Mesenchymal stem cell (in vitro differentiated cells and primary cell): Measurements from ENCODE around the gene METTL26.

Experiments used
- DNase-seq: peaks from one replicate; pipeline ENCODE4 v3.0.0-alpha.2; 2013
- H2AFZ ChIP-seq: one replicate; pipeline ENCODE4 v1.6.1; 2013; ENCODE audit warnings: low read depth, mild to moderate bottlenecking, control low read depth, inconsistent platforms, low read length, moderate library complexity
- H2AK5ac ChIP-seq: 2 replicates; pipeline ENCODE4 v1.6.1; 2013; ENCODE audit warnings: low read length, moderate library complexity, mild to moderate bottlenecking, inconsistent platforms; ENCODE audit not compliant: severe bottlenecking
- H2BK120ac ChIP-seq: one replicate; pipeline ENCODE4 v1.6.1; 2013; ENCODE audit warnings: low read depth, mild to moderate bottlenecking, inconsistent platforms, low read length, moderate library complexity
- H2BK12ac ChIP-seq, 2 experiments: one replicate each; pipeline ENCODE4 v1.6.1; 2013; ENCODE audit warnings: inconsistent platforms in 2 of 2, low read length in 2 of 2, mild to moderate bottlenecking in 2 of 2, moderate library complexity in 2 of 2, control low read depth in 1 of 2
- H2BK15ac ChIP-seq: one replicate; pipeline ENCODE4 v1.6.1; 2013; ENCODE audit warnings: mild to moderate bottlenecking, low read depth, inconsistent platforms; ENCODE audit not compliant: poor library complexity, severe bottlenecking
- H2BK5ac ChIP-seq: 2 replicates; pipeline ENCODE4 v1.6.1; 2013; ENCODE audit warnings: low read depth, mild to moderate bottlenecking, low read length, control low read depth, inconsistent platforms; ENCODE audit not compliant: poor library complexity, severe bottlenecking
- H3K14ac ChIP-seq, 2 experiments: one replicate each; pipeline ENCODE4 v1.6.1; 2013; ENCODE audit warnings: inconsistent platforms in 2 of 2, low read length in 2 of 2, control low read depth in 1 of 2, mild to moderate bottlenecking in 1 of 2, moderate library complexity in 1 of 2
- H3K18ac ChIP-seq, 2 experiments: one replicate each; pipeline ENCODE4 v1.6.1; 2013; ENCODE audit warnings: inconsistent platforms in 2 of 2, low read length in 2 of 2, control low read depth in 1 of 2, low read depth in 1 of 2, mild to moderate bottlenecking in 1 of 2
- H3K23ac ChIP-seq, 2 experiments: one replicate each; pipeline ENCODE4 v1.6.1; 2013; ENCODE audit warnings: inconsistent platforms in 2 of 2, low read length in 2 of 2, mild to moderate bottlenecking in 2 of 2, moderate library complexity in 2 of 2, control low read depth in 1 of 2
- H3K27ac ChIP-seq: 2 replicates; pipeline ENCODE4 v1.5.1; 2013; ENCODE audit warnings: mild to moderate bottlenecking, moderate library complexity, low read length, control low read depth, inconsistent platforms; ENCODE audit not compliant: poor library complexity, severe bottlenecking
- H3K27me3 ChIP-seq, 2 experiments: 2 replicates each; pipeline versions ENCODE4 v1.6.1 to v1.7.0; 2013; ENCODE audit warnings: low read length in 2 of 2, mild to moderate bottlenecking in 2 of 2, moderate library complexity in 2 of 2, control low read depth in 1 of 2, inconsistent platforms in 1 of 2; ENCODE audit not compliant: control insufficient read depth in 1 of 2, insufficient read depth in 1 of 2
- H3K36me3 ChIP-seq, 2 experiments: 2 replicates each; pipeline versions ENCODE4 v1.6.1 to v1.7.0; 2013; ENCODE audit warnings: low read length in 2 of 2, control low read depth in 1 of 2, inconsistent platforms in 1 of 2, low read depth in 1 of 2, mild to moderate bottlenecking in 1 of 2; ENCODE audit not compliant: insufficient read depth in 2 of 2, control insufficient read depth in 1 of 2
- H3K4ac ChIP-seq, 2 experiments: one replicate each; pipeline ENCODE4 v1.6.1; 2013; ENCODE audit warnings: inconsistent platforms in 2 of 2, low read length in 2 of 2, mild to moderate bottlenecking in 2 of 2, moderate library complexity in 2 of 2, control low read depth in 1 of 2, low read depth in 1 of 2
- H3K4me1 ChIP-seq: 2 replicates; pipeline ENCODE4 v1.6.1; 2013; ENCODE audit warnings: low read depth, low read length, control low read depth; ENCODE audit not compliant: control insufficient read depth, insufficient read depth
- H3K4me2 ChIP-seq: 2 replicates; pipeline ENCODE4 v1.6.1; 2013; ENCODE audit warnings: low read length, mild to moderate bottlenecking, inconsistent platforms; ENCODE audit not compliant: poor library complexity, severe bottlenecking
- H3K4me3 ChIP-seq, 2 experiments: 2 replicates each; pipeline versions ENCODE4 v1.5.1 to v1.7.0; 2013; ENCODE audit warnings: low read length in 2 of 2, mild to moderate bottlenecking in 2 of 2, control low read depth in 1 of 2, low read depth in 1 of 2; ENCODE audit not compliant: insufficient read depth in 1 of 2
- H3K79me1 ChIP-seq: replicated peaks from 2 replicates; pipeline ENCODE4 v1.6.1; 2013; ENCODE audit warnings: mild to moderate bottlenecking, control low read depth, low read length, inconsistent platforms; ENCODE audit not compliant: poor library complexity, severe bottlenecking
- H3K9ac ChIP-seq: 2 replicates; pipeline ENCODE4 v1.7.0; 2013; ENCODE audit warnings: mild to moderate bottlenecking, low read length, moderate library complexity
- H3K9me3 ChIP-seq: 2 replicates; pipeline ENCODE4 v1.7.0; 2013; ENCODE audit warnings: mild to moderate bottlenecking, low read length; ENCODE audit not compliant: control insufficient read depth
- H4K8ac ChIP-seq: one replicate; pipeline ENCODE4 v1.6.1; 2013; ENCODE audit warnings: inconsistent platforms, mild to moderate bottlenecking, low read length, moderate library complexity
- H4K91ac ChIP-seq: one replicate; pipeline ENCODE4 v1.6.1; 2013; ENCODE audit warnings: mild to moderate bottlenecking, low read length, inconsistent platforms
- WGBS: methylation state at CpG from one replicate; pipeline ENCODE4 v1.1.7; 2013; ENCODE audit warnings: mixed read lengths; 5-methylcytosine and 5-hydroxymethylcytosine counted together

METTL26 gene

GRCh38 chr16:657487-657886, 21.4 kb upstream of the METTL26 start:
- H3K4me1 ChIP-seq = peaks cover 19% of the 10 kb centered on the region
- H2AFZ ChIP-seq = no peak overlapping the region
- H3K4me2 ChIP-seq = no peak overlapping the region
- WGBS = 95% methylated on average over 22 of the region's 22 CpGs
- H4K8ac ChIP-seq = no peak overlapping the region
- H3K27me3 ChIP-seq = no peaks in the 10 kb centered on the region
- H3K79me1 ChIP-seq = no peaks in the 10 kb centered on the region
- H2BK5ac ChIP-seq = no peak overlapping the region
- H3K9ac ChIP-seq = no peak overlapping the region
- no peak overlapping the region for H3K23ac ChIP-seq
- H3K18ac ChIP-seq = no peak overlapping the region
- H3K9me3 ChIP-seq = no peaks in the 10 kb centered on the region
- H3K36me3 ChIP-seq = peaks cover 12 to 83% of the 10 kb centered on the region in 2 experiments
- H4K91ac ChIP-seq = no peak overlapping the region
- H2AK5ac ChIP-seq = no peak overlapping the region
- no peak overlapping the region for H3K4ac ChIP-seq
- no peak overlapping the region for H2BK12ac ChIP-seq
- no peak overlapping the region for H3K27ac ChIP-seq
- H3K14ac ChIP-seq = no peak overlapping the region
- no peak for DNase-seq
- H2BK120ac ChIP-seq = no peak overlapping the region
- no peak overlapping the region for H3K4me3 ChIP-seq
- H2BK15ac ChIP-seq = no peak overlapping the region

GRCh38 chr16:654034-654433, 17.9 kb upstream of the METTL26 start:
- H3K4me1 ChIP-seq = peaks cover 11% of the 10 kb centered on the region
- H3K4me3 ChIP-seq = no peak overlapping the region
- no peak overlapping the region for H2BK5ac ChIP-seq
- H3K27me3 ChIP-seq = no peaks in the 10 kb centered on the region
- H3K9ac ChIP-seq = no peak overlapping the region
- no peak overlapping the region for H2AK5ac ChIP-seq
- H3K4ac ChIP-seq = no peak overlapping the region
- 97% methylated on average over 11 of the region's 12 CpGs for WGBS
- H3K27ac ChIP-seq = no peak overlapping the region
- H4K91ac ChIP-seq = no peak overlapping the region
- H3K9me3 ChIP-seq = no peaks in the 10 kb centered on the region
- no peak overlapping the region for H2AFZ ChIP-seq
- H3K18ac ChIP-seq = no peak overlapping the region
- H3K36me3 ChIP-seq = peaks cover 12 to 84% of the 10 kb centered on the region in 2 experiments
- no peak overlapping the region for H4K8ac ChIP-seq
- DNase-seq = no peak
- H3K79me1 ChIP-seq = peaks cover 5% of the 10 kb centered on the region
- H2BK15ac ChIP-seq = no peak overlapping the region
- no peak overlapping the region for H3K14ac ChIP-seq
- H2BK12ac ChIP-seq = no peak overlapping the region
- no peak overlapping the region for H2BK120ac ChIP-seq
- no peak overlapping the region for H3K23ac ChIP-seq
- no peak overlapping the region for H3K4me2 ChIP-seq

- peaks cover 24% of the 10 kb centered on the region for H3K4me1 ChIP-seq
- H3K14ac ChIP-seq = no peak overlapping the region
- peaks cover 12 to 72% of the 10 kb centered on the region in 2 experiments for H3K36me3 ChIP-seq
- no peak overlapping the region for H3K4me3 ChIP-seq
- H3K18ac ChIP-seq = no peak overlapping the region
- H2BK120ac ChIP-seq = no peak overlapping the region
- no peaks in the 10 kb centered on the region for H3K27me3 ChIP-seq
- no peak overlapping the region for H2BK12ac ChIP-seq
- no peak overlapping the region for H2AFZ ChIP-seq
- H3K9me3 ChIP-seq = no peaks in the 10 kb centered on the region
- no peak overlapping the region for H2BK5ac ChIP-seq
- no peak overlapping the region for H3K4me2 ChIP-seq
- WGBS = 89% methylated on average over 28 of the region's 28 CpGs
- H3K23ac ChIP-seq = no peak overlapping the region
- no peak overlapping the region for H3K9ac ChIP-seq
- no peak overlapping the region for H4K91ac ChIP-seq
- DNase-seq = no peak
- H2AK5ac ChIP-seq = no peak overlapping the region
- H4K8ac ChIP-seq = no peak overlapping the region
- H2BK15ac ChIP-seq = no peak overlapping the region
- H3K4ac ChIP-seq = no peak overlapping the region
- H3K27ac ChIP-seq = no peak overlapping the region
- H3K79me1 ChIP-seq = peaks cover 10% of the 10 kb centered on the region
Observed at GRCh38 chr16:652454-653305, 16.6 kb upstream of the METTL26 start.

- Histone ChIP-seq H4K91ac (no peak overlapping the region), H3K9me3 (no peaks in the 10 kb centered on the region), H3K4ac (no peak overlapping the region), H3K9ac (no peak overlapping the region), H4K8ac (no peak overlapping the region), H3K36me3 (peaks cover 12 to 72% of the 10 kb centered on the region in 2 experiments), H3K4me1 (peaks cover 29% of the 10 kb centered on the region), H2BK15ac (no peak overlapping the region), H3K27ac (no peak overlapping the region), H2AFZ (no peak overlapping the region), H3K27me3 (no peaks in the 10 kb centered on the region), H2BK120ac (no peak overlapping the region), H3K4me2 (no peak overlapping the region), H3K18ac (no peak overlapping the region), H3K23ac (no peak overlapping the region), H3K14ac (no peak overlapping the region), H2BK12ac (no peak overlapping the region), H2BK5ac (no peak overlapping the region), H3K4me3 (no peak overlapping the region), H2AK5ac (no peak overlapping the region), H3K79me1 (peaks cover 13% of the 10 kb centered on the region)
- WGBS = 95% methylated on average over 22 of the region's 22 CpGs
- DNase-seq = no peak
Observed at GRCh38 chr16:651844-652243, 15.7 kb upstream of the METTL26 start.
